Fibroblast of villous mesenchyme (primary cell): ENCODE measurements around the gene CADM1. TPM values are rescaled to one million over a fixed set of nuclear protein-coding genes. Genes with fewer than 3 reads are reported as not detected.
A peak's percentile ranks its signal among the peaks of the same experiment; 100 is the strongest.

Experiments
- DNase-seq: peaks from one replicate; pipeline ENCODE4 v3.0.0-alpha.2; 2010; ENCODE audit warnings: low read depth
- H3K4me3 ChIP-seq: 2 replicates; pipeline ENCODE4 v1.5.1; 2011; ENCODE audit warnings: low read depth, mild to moderate bottlenecking, low read length
- total RNA-seq: library from RNA; depleted of rRNA; stranded (reverse); fragments of >200 nt; gene quantifications from 2 replicates; pipeline ENCODE4 v1.2.3, GENCODE V29; 2012
- TF ChIP-seq, protein P1 (sequence below): IDR thresholded peaks from 2 replicates; pipeline ENCODE4 v1.5.1; 2012; ENCODE audit warnings: low read depth, mild to moderate bottlenecking, low read length; ENCODE audit not compliant: insufficient read depth

Gene CADM1
- total RNA-seq, 1 donor: 9.1 TPM

DNA sequence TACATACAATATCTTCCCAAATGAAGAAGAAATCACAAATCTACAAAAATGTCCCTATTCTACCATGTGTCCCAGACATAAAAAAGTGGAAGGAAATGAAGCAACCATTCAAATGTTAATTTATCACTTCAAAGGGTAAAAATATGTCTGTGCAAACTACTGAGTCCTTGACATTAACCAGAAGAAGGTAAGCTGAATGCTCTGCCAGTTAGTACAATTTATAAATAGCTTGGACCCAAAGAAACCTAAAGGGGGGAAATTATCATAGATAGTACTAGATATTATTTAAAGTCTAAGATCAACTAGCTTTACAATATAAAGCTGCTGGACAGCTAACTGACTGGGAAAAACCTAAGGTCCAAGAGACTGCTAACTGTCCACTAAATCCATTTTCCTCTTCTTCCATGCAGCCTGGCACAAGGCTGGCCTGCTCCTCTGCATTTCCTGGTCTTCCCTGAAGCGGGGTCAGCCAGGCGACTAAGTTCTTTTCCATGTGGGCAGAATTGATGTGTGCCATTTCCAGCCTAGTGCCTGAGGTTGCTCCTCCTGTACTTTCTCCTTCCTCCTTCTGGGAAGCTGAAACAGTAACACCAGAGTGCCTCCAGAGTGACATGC, 190.9 kb downstream of the CADM1 start:
- no peak overlapping the region for H3K4me3 ChIP-seq
- TF ChIP-seq, protein P1, sequence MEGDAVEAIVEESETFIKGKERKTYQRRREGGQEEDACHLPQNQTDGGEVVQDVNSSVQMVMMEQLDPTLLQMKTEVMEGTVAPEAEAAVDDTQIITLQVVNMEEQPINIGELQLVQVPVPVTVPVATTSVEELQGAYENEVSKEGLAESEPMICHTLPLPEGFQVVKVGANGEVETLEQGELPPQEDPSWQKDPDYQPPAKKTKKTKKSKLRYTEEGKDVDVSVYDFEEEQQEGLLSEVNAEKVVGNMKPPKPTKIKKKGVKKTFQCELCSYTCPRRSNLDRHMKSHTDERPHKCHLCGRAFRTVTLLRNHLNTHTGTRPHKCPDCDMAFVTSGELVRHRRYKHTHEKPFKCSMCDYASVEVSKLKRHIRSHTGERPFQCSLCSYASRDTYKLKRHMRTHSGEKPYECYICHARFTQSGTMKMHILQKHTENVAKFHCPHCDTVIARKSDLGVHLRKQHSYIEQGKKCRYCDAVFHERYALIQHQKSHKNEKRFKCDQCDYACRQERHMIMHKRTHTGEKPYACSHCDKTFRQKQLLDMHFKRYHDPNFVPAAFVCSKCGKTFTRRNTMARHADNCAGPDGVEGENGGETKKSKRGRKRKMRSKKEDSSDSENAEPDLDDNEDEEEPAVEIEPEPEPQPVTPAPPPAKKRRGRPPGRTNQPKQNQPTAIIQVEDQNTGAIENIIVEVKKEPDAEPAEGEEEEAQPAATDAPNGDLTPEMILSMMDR: no peak
- no peak for DNase-seq

DNA sequence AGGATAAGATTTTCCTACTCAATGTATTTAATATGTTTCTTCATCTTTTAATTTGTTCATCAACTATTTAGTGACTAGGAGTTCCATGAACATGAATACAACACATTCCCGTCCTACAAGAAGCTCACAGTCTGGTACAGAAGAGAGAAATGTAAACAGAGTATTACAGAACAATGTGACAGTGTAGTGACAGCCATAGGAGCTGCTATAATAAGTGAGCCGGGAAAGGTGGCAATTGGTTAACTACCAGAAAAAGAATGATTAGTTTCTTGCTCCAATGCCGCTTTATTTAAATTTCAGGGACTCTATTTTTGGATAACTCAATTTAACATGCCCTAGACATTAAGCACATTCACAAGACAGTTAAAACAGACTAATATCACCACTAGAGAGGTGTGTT, 192.3 kb downstream of the CADM1 start:
- no peak for DNase-seq
- no peak overlapping the region for H3K4me3 ChIP-seq
- TF ChIP-seq, protein P1: no peak

DNA sequence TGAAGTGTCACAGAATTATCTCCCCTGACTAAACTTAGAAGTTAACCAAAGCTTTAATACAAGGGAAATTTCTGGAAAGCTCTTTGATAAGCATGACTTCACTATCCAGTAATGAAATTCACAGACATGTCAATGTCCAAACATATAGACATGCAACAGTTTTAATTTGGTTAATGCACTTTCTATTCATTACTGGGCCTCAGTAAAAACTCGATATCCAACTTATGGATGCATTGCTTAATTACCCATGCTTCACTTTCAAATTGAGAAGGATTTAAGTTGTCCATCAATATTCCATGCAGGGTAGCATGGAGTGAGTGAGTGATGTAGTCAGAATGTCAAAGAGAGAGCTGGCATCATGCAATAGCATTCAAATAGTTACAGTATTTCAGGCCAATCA, 197.5 kb downstream of the CADM1 start:
- TF ChIP-seq, protein P1: no peak
- no peak for DNase-seq
- H3K4me3 ChIP-seq: no peak overlapping the region

DNA sequence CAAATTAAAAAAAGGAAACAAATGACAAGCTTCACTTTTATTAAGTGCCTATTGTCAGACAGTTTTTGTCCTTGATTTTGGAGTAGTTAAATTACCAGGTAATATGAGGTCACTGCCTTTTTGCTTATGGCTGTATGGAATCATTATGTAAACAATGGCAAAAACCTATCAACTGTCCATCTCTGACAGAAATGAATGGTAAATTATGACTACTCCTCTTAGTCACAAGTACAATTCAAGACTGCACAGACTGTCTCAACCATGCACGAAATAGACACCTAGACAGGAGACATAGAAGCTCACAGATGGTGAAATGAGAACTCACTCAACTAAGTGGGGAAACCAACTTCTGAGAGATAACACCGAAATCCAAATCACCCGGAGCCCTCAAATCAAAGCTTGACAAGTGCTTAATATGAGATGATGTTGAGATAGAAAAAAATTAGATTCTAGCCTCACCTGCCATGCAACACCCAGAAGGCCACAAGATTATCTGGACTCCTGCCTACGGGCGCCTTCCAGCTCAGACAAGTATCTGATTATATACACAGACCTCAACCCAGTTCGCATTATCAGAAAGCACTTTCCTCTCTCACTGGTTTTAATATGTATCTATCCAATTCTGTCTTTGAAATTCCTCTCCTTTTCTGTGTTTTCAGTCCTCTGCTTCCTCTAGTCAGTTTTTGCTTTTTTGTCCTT, 199.3 kb downstream of the CADM1 start:
- DNase-seq: no peak
- H3K4me3 ChIP-seq: no peak overlapping the region
- TF ChIP-seq, protein P1: no peak

DNA sequence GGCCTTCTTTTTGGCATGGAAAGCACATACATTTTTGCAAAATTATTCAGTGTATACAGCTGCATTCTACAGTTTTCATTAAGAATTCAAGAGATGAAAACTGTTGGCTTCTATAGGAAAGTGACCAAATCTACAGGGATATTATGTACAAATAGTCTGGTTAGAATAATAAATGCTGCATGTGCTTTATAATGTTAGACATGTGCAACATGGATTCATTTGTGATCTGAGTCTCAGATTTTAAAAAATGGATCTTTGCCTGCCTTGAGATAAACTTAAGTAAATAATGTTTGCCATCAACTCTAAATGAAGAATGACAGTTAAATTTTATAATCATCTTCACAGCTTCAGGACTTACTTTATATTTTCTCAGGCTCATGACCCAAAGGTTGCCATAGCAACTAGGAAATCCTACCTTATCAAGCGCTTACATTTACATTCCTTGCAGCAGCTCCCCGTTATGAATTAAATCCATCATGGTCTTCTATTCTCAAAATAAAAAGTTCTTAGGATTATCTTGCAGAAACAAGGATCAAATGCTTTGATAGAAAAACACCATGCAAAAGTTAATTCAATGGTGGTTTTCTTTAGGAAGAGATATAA, 200.2 kb downstream of the CADM1 start:
- no peak overlapping the region for H3K4me3 ChIP-seq
- no peak for DNase-seq
- TF ChIP-seq, protein P1: no peak

DNA sequence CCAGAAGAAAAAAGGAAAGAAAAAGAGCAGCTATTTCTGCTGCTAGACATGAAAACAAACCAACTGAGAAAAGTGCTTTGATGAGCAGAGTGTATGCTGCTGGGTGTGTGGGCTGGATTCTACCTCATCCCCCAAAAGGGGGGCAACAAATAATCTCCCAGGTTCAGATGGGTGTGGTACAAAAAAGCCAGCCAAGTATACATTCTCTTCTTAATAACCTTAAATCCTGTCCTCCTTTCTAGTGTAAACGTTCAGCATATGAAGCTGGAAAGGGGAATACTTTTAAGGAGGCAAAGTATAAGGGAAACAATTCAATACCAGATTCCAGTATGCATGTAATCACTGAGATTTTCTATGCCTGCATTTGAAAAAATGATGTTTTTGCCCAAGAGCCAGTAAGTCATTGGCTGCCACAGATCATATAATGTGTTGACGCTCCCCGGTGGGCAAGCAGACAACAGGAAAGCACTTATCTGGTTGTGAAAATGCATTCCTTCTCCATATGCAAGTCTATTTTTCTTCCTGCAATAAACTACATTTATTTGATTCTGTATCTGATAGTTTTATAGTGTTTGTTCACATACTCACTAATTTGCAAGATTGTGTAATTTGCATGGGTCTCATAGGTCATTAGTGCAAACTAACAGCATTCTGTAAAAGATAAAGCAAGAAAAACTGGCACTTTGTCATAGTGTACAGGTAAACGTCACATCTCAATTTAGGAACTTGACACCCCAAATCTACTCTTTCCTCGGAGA, 201.1 kb downstream of the CADM1 start:
- TF ChIP-seq, protein P1: no peak
- DNase-seq: peak; percentile 37

More for the DNA sequence above, 201.1 kb downstream of the CADM1 start:
- no peak overlapping the region for H3K4me3 ChIP-seq
